Measurements from ENCODE around the gene TNFRSF1A. TPM values are rescaled to one million over a fixed set of nuclear protein-coding genes. Genes with fewer than 3 reads are reported as not detected.

The TNFRSF1A gene
- total and polyA plus RNA-seq, 2 of the 13 experiments (the other 11 are each of a cell fraction or from before 2014, with no cell fraction given) = 41.5 to 61.2 TPM

GRCh38 chr12:6387541-6387940 is 45.7 kb upstream of the TNFRSF1A start:
- POLR2A ChIA-PET = interaction anchor here (1.0 kb wide), 1 partner anchor 24 kb away, joined by 4 read pairs; no protein-coding TSS in a partner anchor
- TF ChIP-seq ZFAT (CRISPR knock-in tag; conservative IDR thresholded peaks at IDR 0.05) = no peak
- TF ChIP-seq SP1 (IDR thresholded peaks at IDR 0.05) = no peak
- TF ChIP-seq SP1 (CRISPR knock-in tag; IDR thresholded peaks at IDR 0.05) = no peak
- TF ChIP-seq GABPA (IDR thresholded peaks at IDR 0.05; ENCODE audit: low read depth, low read length) = no peak
- TF ChIP-seq GABPA (CRISPR knock-in tag; IDR thresholded peaks at IDR 0.05; ENCODE audit: low read depth) = no peak
- TF ChIP-seq ZBTB2 (CRISPR knock-in tag; IDR thresholded peaks at IDR 0.05; ENCODE audit: low read depth) = no peak
- no peak for TF ChIP-seq SALL2 (CRISPR knock-in tag; IDR thresholded peaks at IDR 0.05)
- no peak for TF ChIP-seq ZNF256 (CRISPR knock-in tag; conservative IDR thresholded peaks at IDR 0.05)
- TF ChIP-seq TAF1 (CRISPR knock-in tag; IDR thresholded peaks at IDR 0.05) = no peak
- no peak for TF ChIP-seq ZBTB49 (CRISPR knock-in tag; IDR thresholded peaks at IDR 0.05; ENCODE audit: borderline replicate concordance)
- TF ChIP-seq ISX (CRISPR knock-in tag; conservative IDR thresholded peaks at IDR 0.05) = no peak
- no peak for TF ChIP-seq FOXP1 (IDR thresholded peaks at IDR 0.05)
- no peak for TF ChIP-seq FOXP1 (CRISPR knock-in tag; IDR thresholded peaks at IDR 0.05)
- TF ChIP-seq ZNF343 (CRISPR knock-in tag; IDR thresholded peaks at IDR 0.05) = no peak
- no peak for TF ChIP-seq ZNF691 (CRISPR knock-in tag; IDR thresholded peaks at IDR 0.05; ENCODE audit: borderline replicate concordance, low read depth)

More at GRCh38 chr12:6387541-6387940, 45.7 kb upstream of the TNFRSF1A start:
- Histone ChIP-seq H4K20me1 (ENCODE audit: insufficient read depth, low read length) (no peaks in the 10 kb centered on the region), H3K36me3 (replicated peaks in 1 of 2; ENCODE audit: control insufficient read depth in 1 of 2, insufficient read depth in 2 of 2, low read length in 2 of 2) (peaks cover 17 to 44% of the 10 kb centered on the region in 2 experiments), H3K27me3 (ENCODE audit: control insufficient read depth in 1 of 2, insufficient read depth in 2 of 2, low read length in 2 of 2) (no peaks in the 10 kb centered on the region; a peak in 1 of 5 replicates), H3K4me1 (ENCODE audit: insufficient read depth, low read length) (peaks cover 64% of the 10 kb centered on the region), H3K79me2 (ENCODE audit: insufficient read depth, low read length) (peaks cover 27% of the 10 kb centered on the region), H2AFZ (ENCODE audit: low read length) (no peak overlapping the region), H3K27ac (ENCODE audit: extremely low read length, insufficient read depth, low read length) (no peak overlapping the region), H3K4me2 (ENCODE audit: low read depth, low read length) (no peak overlapping the region), H3K4me3 (replicated peaks in 1 of 3; ENCODE audit: insufficient read depth in 1 of 3, low read depth in 2 of 3, low read length in 3 of 3) (no peak overlapping the region), H3K9ac (ENCODE audit: insufficient read depth, low read depth, low read length) (no peak overlapping the region), H3K9me3 (ENCODE audit: low read length) (no peaks in the 10 kb centered on the region)
- intact Hi-C loops (cut with micrococcal nuclease; ENCODE audit: unreplicated experiment) = no loop called here
- no peak for DNase-seq (ENCODE audit: low spot score)
- in situ Hi-C loops (cut with HindIII; ENCODE audit: extremely low pct_ligation_motif_present, low pct_unique_long_range_greater_than_20kb) = no loop called here
- 96% methylated on average over 7 of the region's 7 CpGs for WGBS (ENCODE audit: low lambda C conversion rate)
- FAIRE-seq = no peak
- CTCF ChIA-PET (ENCODE audit: low intra/inter-chr PET ratio, low total read pairs) = no interaction called here
- no peak for ATAC-seq
- BruUV-seq (replicated peaks) = no TSS peak
